SW480 (cell line): ENCODE measurements around the gene SLC38A4.
"Not testable (repeated sequence)": the region's sequence is repeated elsewhere in the genome, so short reads cannot be mapped to it uniquely, and the experiment has no call there.

Experiments
- DNase-seq: peaks from one replicate; pipeline ENCODE4 v3.0.0-alpha.2; 2016; ENCODE audit warnings: low spot score

SLC38A4 gene

GRCh38 chr12:46825591-46826414 is at the start of gene SLC38A4:
Gene SLC38A4, minus strand, starts transcription at chr12:46825997. Its CDS starts 32,926 bp downstream, at chr12:46793071.
- peak; percentile 46 for DNase-seq

- no peak for DNase-seq
Measured at GRCh38 chr12:46875095-46875494, 49.3 kb upstream of the SLC38A4 start.

- DNase-seq = no peak
Measured at GRCh38 chr12:46874642-46875041, 48.8 kb upstream of the SLC38A4 start.

- no peak for DNase-seq
Measured at GRCh38 chr12:46872135-46872534, 46.3 kb upstream of the SLC38A4 start.

- no peak for DNase-seq
Measured at GRCh38 chr12:46865311-46865710, 39.5 kb upstream of the SLC38A4 start.

- no peak for DNase-seq
Measured at GRCh38 chr12:46858368-46858767, 32.6 kb upstream of the SLC38A4 start.

GRCh38 chr12:46857486-46857885 is 31.7 kb upstream of the SLC38A4 start:
- DNase-seq = no peak

GRCh38 chr12:46855760-46856159 is 30.0 kb upstream of the SLC38A4 start:
- no peak for DNase-seq

- not testable (repeated sequence) for DNase-seq
Measured at GRCh38 chr12:46854188-46854587, 28.4 kb upstream of the SLC38A4 start.

- DNase-seq = not testable (repeated sequence)
Measured at GRCh38 chr12:46848792-46849191, 23.0 kb upstream of the SLC38A4 start.

GRCh38 chr12:46847001-46847400 is 21.2 kb upstream of the SLC38A4 start:
- DNase-seq = no peak

GRCh38 chr12:46843811-46844210 is 18.0 kb upstream of the SLC38A4 start:
- no peak for DNase-seq

- DNase-seq = no peak
Measured at GRCh38 chr12:46841891-46842290, 16.1 kb upstream of the SLC38A4 start.

- no peak for DNase-seq
Measured at GRCh38 chr12:46839964-46840363, 14.2 kb upstream of the SLC38A4 start.

GRCh38 chr12:46839232-46839631 is 13.4 kb upstream of the SLC38A4 start:
- DNase-seq = no peak

- DNase-seq = no peak
Measured at GRCh38 chr12:46835785-46836184, 10.0 kb upstream of the SLC38A4 start.

- no peak for DNase-seq
Measured at GRCh38 chr12:46832130-46832704, 6.4 kb upstream of the SLC38A4 start.

- no peak for DNase-seq
Measured at GRCh38 chr12:46831335-46832129, 5.7 kb upstream of the SLC38A4 start.

- DNase-seq = no peak
Measured at GRCh38 chr12:46830731-46831334, 5.0 kb upstream of the SLC38A4 start.

- DNase-seq = no peak
Measured at GRCh38 chr12:46824709-46825108, 1.1 kb downstream of the SLC38A4 start.

GRCh38 chr12:46818642-46819041 is 7.2 kb downstream of the SLC38A4 start:
- no peak for DNase-seq

GRCh38 chr12:46815809-46816208 is 10.0 kb downstream of the SLC38A4 start:
- no peak for DNase-seq
